Effector memory CD4-positive, alpha-beta T cell (primary cell): ENCODE results near the gene PTPRO.

Experiments used
- DNase-seq, 3 donors: peaks; one replicate each; pipeline ENCODE4 v3.0.0-alpha.2; 2020
- H3K27ac ChIP-seq: 2 replicates; pipeline ENCODE4 v1.7.0; 2013; ENCODE audit warnings: mild to moderate bottlenecking, low read length, moderate library complexity; ENCODE audit not compliant: insufficient read depth, poor library complexity, severe bottlenecking
- H3K27me3 ChIP-seq: replicated peaks from 2 replicates; pipeline ENCODE4 v1.7.0; 2013; ENCODE audit warnings: mild to moderate bottlenecking, low read length; ENCODE audit not compliant: insufficient read depth, control insufficient read depth, poor library complexity, severe bottlenecking
- H3K36me3 ChIP-seq: 2 replicates; pipeline ENCODE4 v1.7.0; 2013; ENCODE audit warnings: mild to moderate bottlenecking, low read length, moderate library complexity; ENCODE audit not compliant: control insufficient read depth, insufficient read depth
- H3K4me1 ChIP-seq: 2 replicates; pipeline ENCODE4 v1.7.0; 2013; ENCODE audit warnings: low read length, mild to moderate bottlenecking; ENCODE audit not compliant: control insufficient read depth, insufficient read depth, poor library complexity, severe bottlenecking
- H3K4me3 ChIP-seq: 2 replicates; pipeline ENCODE4 v1.7.0; 2013; ENCODE audit warnings: low read length, low read depth, mild to moderate bottlenecking; ENCODE audit not compliant: insufficient read depth, poor library complexity, severe bottlenecking
- H3K9me3 ChIP-seq: 2 replicates; pipeline ENCODE4 v1.7.0; 2013; ENCODE audit warnings: mild to moderate bottlenecking, low read length, moderate library complexity; ENCODE audit not compliant: control insufficient read depth

PTPRO gene

GRCh38 chr12:15627995-15628945, 306.0 kb downstream of the PTPRO start:
- Histone ChIP-seq H3K4me3 (no peak overlapping the region), H3K27ac (no peak overlapping the region), H3K9me3 (no peaks in the 10 kb centered on the region), H3K4me1 (no peaks in the 10 kb centered on the region), H3K27me3 (no peaks in the 10 kb centered on the region), H3K36me3 (no peaks in the 10 kb centered on the region)
- no peak for DNase-seq

DNA sequence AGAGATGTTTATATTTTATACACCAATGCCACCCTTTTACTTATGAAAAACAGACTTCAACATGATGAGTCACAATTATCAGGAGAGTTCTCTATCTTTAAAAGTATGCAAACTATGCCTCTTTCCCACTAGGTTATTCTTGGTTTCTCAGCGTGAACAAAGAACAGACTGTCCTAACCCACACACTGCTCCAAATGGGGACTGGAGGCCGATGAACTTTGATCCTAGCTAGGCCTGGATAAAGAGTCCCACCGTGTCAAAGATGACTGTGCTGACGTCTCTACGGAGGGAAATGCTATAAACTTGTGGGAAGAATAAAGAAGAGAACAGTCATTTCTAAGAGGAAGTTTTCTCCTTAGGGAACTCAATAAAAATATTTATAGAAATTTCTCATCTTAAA, 306.8 kb downstream of the PTPRO start:
- no peaks in the 10 kb centered on the region for H3K27me3 ChIP-seq
- H3K27ac ChIP-seq = no peak overlapping the region
- no peak overlapping the region for H3K4me3 ChIP-seq
- no peaks in the 10 kb centered on the region for H3K4me1 ChIP-seq
- no peaks in the 10 kb centered on the region for H3K9me3 ChIP-seq
- no peaks in the 10 kb centered on the region for H3K36me3 ChIP-seq
- no peak for DNase-seq

GRCh38 chr12:15629761-15630160, 307.5 kb downstream of the PTPRO start:
- DNase-seq = no peak
- no peak overlapping the region for H3K27ac ChIP-seq
- H3K27me3 ChIP-seq = no peaks in the 10 kb centered on the region
- no peak overlapping the region for H3K4me3 ChIP-seq
- H3K36me3 ChIP-seq = no peaks in the 10 kb centered on the region
- H3K4me1 ChIP-seq = no peaks in the 10 kb centered on the region
- H3K9me3 ChIP-seq = no peaks in the 10 kb centered on the region

- no peak for DNase-seq
- Histone ChIP-seq H3K36me3 (no peaks in the 10 kb centered on the region), H3K27me3 (no peaks in the 10 kb centered on the region), H3K4me1 (no peaks in the 10 kb centered on the region), H3K27ac (no peak overlapping the region), H3K9me3 (no peaks in the 10 kb centered on the region), H3K4me3 (no peak overlapping the region)
These were observed 308.9 kb downstream of the PTPRO start for GRCh38 chr12:15631007-15631715.

DNA sequence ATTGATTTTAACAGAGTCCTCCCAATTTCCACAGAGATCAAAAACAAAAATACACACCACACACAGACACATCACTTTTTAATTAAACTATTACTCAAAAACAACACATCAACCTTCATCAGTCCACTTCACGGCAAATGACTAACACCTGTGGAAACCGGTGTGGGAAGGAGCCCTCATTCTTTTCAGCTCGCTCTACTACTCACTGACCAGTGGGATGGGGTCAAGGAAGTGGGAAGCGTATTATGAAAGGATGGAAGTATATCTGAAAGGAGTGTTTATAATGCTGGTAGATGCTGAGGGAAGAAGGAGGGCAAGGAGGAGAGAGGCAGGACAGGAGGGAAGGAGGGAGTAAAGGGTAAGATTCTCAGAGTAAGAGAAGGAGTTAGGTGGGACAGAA, 310.4 kb downstream of the PTPRO start:
- H3K36me3 ChIP-seq = no peaks in the 10 kb centered on the region
- no peak overlapping the region for H3K27ac ChIP-seq
- no peaks in the 10 kb centered on the region for H3K4me1 ChIP-seq
- H3K9me3 ChIP-seq = no peaks in the 10 kb centered on the region
- no peaks in the 10 kb centered on the region for H3K27me3 ChIP-seq
- no peak overlapping the region for H3K4me3 ChIP-seq
- no peak for DNase-seq

- no peaks in the 10 kb centered on the region for H3K36me3 ChIP-seq
- H3K27me3 ChIP-seq = no peaks in the 10 kb centered on the region
- DNase-seq = no peak
- no peak overlapping the region for H3K4me3 ChIP-seq
- no peaks in the 10 kb centered on the region for H3K9me3 ChIP-seq
- no peaks in the 10 kb centered on the region for H3K4me1 ChIP-seq
- H3K27ac ChIP-seq = no peak overlapping the region
These were observed 310.9 kb downstream of the PTPRO start for GRCh38 chr12:15633201-15633600.

GRCh38 chr12:15634010-15634683, 311.8 kb downstream of the PTPRO start:
- no peaks in the 10 kb centered on the region for H3K27me3 ChIP-seq
- no peak overlapping the region for H3K27ac ChIP-seq
- H3K9me3 ChIP-seq = no peaks in the 10 kb centered on the region
- H3K36me3 ChIP-seq = no peaks in the 10 kb centered on the region
- H3K4me3 ChIP-seq = no peak overlapping the region
- H3K4me1 ChIP-seq = no peaks in the 10 kb centered on the region
- no peak for DNase-seq

- H3K27ac ChIP-seq = no peak overlapping the region
- DNase-seq = no peak
- no peaks in the 10 kb centered on the region for H3K36me3 ChIP-seq
- H3K27me3 ChIP-seq = no peaks in the 10 kb centered on the region
- no peaks in the 10 kb centered on the region for H3K4me1 ChIP-seq
- H3K9me3 ChIP-seq = no peaks in the 10 kb centered on the region
- H3K4me3 ChIP-seq = no peak overlapping the region
These were observed 314.0 kb downstream of the PTPRO start for GRCh38 chr12:15636060-15636890.

DNA sequence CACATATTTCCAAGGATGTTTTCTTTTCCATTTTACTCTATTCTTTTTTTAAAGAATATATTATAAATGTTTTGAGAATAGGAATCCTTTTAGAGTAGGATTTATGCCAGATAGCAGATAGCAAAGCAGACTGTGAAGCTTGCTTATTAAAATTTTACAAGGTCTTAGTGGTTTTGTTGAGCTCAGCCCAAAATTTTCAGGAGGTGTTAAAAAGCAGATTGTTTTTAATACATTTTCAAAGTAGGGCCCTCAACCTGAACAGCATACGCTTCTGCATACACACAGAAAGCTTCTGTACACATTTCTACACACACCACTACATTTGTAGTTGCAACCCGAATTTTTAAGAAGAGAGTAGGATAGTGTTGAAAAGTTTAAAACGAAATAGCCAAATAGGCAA, 315.9 kb downstream of the PTPRO start:
- Histone ChIP-seq H3K36me3 (no peaks in the 10 kb centered on the region), H3K27me3 (no peaks in the 10 kb centered on the region), H3K4me1 (no peaks in the 10 kb centered on the region), H3K4me3 (no peak overlapping the region), H3K9me3 (no peaks in the 10 kb centered on the region), H3K27ac (no peak overlapping the region)
- DNase-seq = no peak
